ENCODE results near the gene OPCML.

Gene OPCML

GRCh38 chr11:132692891-132693290, 839.4 kb downstream of the OPCML start:
- no peaks in the 10 kb centered on the region for H3K27me3 ChIP-seq (ENCODE audit: insufficient read depth, low read length)
- no peaks in the 10 kb centered on the region for H4K20me1 ChIP-seq (ENCODE audit: insufficient read depth, low read length)
- no peak overlapping the region for H3K9ac ChIP-seq (ENCODE audit: low read length)
- H3K27ac ChIP-seq (ENCODE audit: low read depth, low read length, poor library complexity, severe bottlenecking): no peak overlapping the region
- no peaks in the 10 kb centered on the region for H3K9me3 ChIP-seq (ENCODE audit: low read length)
- H3F3A ChIP-seq (ENCODE audit: insufficient read depth, low read length): no peaks in the 10 kb centered on the region
- no peaks in the 10 kb centered on the region for H3K36me3 ChIP-seq (ENCODE audit: insufficient read depth, low read length)
- no peaks in the 10 kb centered on the region for H3K4me1 ChIP-seq (ENCODE audit: insufficient read depth, low read length, severe bottlenecking)
- TF ChIP-seq EZH2 (IDR thresholded peaks at IDR 0.05; ENCODE audit: borderline replicate concordance, low read length): no peak
- TF ChIP-seq, protein P1, sequence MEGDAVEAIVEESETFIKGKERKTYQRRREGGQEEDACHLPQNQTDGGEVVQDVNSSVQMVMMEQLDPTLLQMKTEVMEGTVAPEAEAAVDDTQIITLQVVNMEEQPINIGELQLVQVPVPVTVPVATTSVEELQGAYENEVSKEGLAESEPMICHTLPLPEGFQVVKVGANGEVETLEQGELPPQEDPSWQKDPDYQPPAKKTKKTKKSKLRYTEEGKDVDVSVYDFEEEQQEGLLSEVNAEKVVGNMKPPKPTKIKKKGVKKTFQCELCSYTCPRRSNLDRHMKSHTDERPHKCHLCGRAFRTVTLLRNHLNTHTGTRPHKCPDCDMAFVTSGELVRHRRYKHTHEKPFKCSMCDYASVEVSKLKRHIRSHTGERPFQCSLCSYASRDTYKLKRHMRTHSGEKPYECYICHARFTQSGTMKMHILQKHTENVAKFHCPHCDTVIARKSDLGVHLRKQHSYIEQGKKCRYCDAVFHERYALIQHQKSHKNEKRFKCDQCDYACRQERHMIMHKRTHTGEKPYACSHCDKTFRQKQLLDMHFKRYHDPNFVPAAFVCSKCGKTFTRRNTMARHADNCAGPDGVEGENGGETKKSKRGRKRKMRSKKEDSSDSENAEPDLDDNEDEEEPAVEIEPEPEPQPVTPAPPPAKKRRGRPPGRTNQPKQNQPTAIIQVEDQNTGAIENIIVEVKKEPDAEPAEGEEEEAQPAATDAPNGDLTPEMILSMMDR (IDR thresholded peaks at IDR 0.05; ENCODE audit: low read length): no peak
- H3K79me2 ChIP-seq (ENCODE audit: insufficient read depth, low read length): no peaks in the 10 kb centered on the region
- no peak overlapping the region for H3K4me2 ChIP-seq (ENCODE audit: low read length)
- H3K9me2 ChIP-seq (ENCODE audit: low read depth, low read length): no peaks in the 10 kb centered on the region
- no peak overlapping the region for H3K4me3 ChIP-seq (ENCODE audit: low read depth, low read length, poor library complexity, severe bottlenecking)
- H2AFZ ChIP-seq (ENCODE audit: low read length): no peak overlapping the region

GRCh38 chr11:132691848-132692550, 840.3 kb downstream of the OPCML start:
- Histone ChIP-seq H3K27ac (ENCODE audit: low read depth, low read length, poor library complexity, severe bottlenecking) (no peak overlapping the region), H3F3A (ENCODE audit: insufficient read depth, low read length) (no peaks in the 10 kb centered on the region), H3K4me2 (ENCODE audit: low read length) (no peak overlapping the region), H3K9me3 (ENCODE audit: low read length) (no peaks in the 10 kb centered on the region), H3K4me1 (ENCODE audit: insufficient read depth, low read length, severe bottlenecking) (no peaks in the 10 kb centered on the region), H3K9me2 (ENCODE audit: low read depth, low read length) (no peaks in the 10 kb centered on the region), H3K36me3 (ENCODE audit: insufficient read depth, low read length) (no peaks in the 10 kb centered on the region), H3K27me3 (ENCODE audit: insufficient read depth, low read length) (no peaks in the 10 kb centered on the region), H2AFZ (ENCODE audit: low read length) (no peak overlapping the region), H3K4me3 (ENCODE audit: low read depth, low read length, poor library complexity, severe bottlenecking) (no peak overlapping the region), H4K20me1 (ENCODE audit: insufficient read depth, low read length) (no peaks in the 10 kb centered on the region), H3K79me2 (ENCODE audit: insufficient read depth, low read length) (no peaks in the 10 kb centered on the region), H3K9ac (ENCODE audit: low read length) (no peak overlapping the region)
- TF ChIP-seq, protein P1 (IDR thresholded peaks at IDR 0.05; ENCODE audit: low read length): no peak
- TF ChIP-seq EZH2 (IDR thresholded peaks at IDR 0.05; ENCODE audit: borderline replicate concordance, low read length): no peak

- TF ChIP-seq, protein P1 (IDR thresholded peaks at IDR 0.05; ENCODE audit: low read length): no peak
- TF ChIP-seq EZH2 (IDR thresholded peaks at IDR 0.05; ENCODE audit: borderline replicate concordance, low read length): no peak
- Histone ChIP-seq H3K9me2 (ENCODE audit: low read depth, low read length) (no peaks in the 10 kb centered on the region), H3K4me2 (ENCODE audit: low read length) (no peak overlapping the region)
Observed at GRCh38 chr11:132686886-132687285, 845.4 kb downstream of the OPCML start.

More at GRCh38 chr11:132686886-132687285, 845.4 kb downstream of the OPCML start:
- H3K27me3 ChIP-seq (ENCODE audit: insufficient read depth, low read length): no peaks in the 10 kb centered on the region
- no peak overlapping the region for H3K27ac ChIP-seq (ENCODE audit: low read depth, low read length, poor library complexity, severe bottlenecking)
- no peaks in the 10 kb centered on the region for H3K4me1 ChIP-seq (ENCODE audit: insufficient read depth, low read length, severe bottlenecking)
- H3K79me2 ChIP-seq (ENCODE audit: insufficient read depth, low read length): no peaks in the 10 kb centered on the region
- no peaks in the 10 kb centered on the region for H4K20me1 ChIP-seq (ENCODE audit: insufficient read depth, low read length)
- no peaks in the 10 kb centered on the region for H3K9me3 ChIP-seq (ENCODE audit: low read length)
- no peaks in the 10 kb centered on the region for H3F3A ChIP-seq (ENCODE audit: insufficient read depth, low read length)
- no peak overlapping the region for H3K9ac ChIP-seq (ENCODE audit: low read length)
- H3K4me3 ChIP-seq (ENCODE audit: low read depth, low read length, poor library complexity, severe bottlenecking): no peak overlapping the region
- H2AFZ ChIP-seq (ENCODE audit: low read length): no peak overlapping the region
- no peaks in the 10 kb centered on the region for H3K36me3 ChIP-seq (ENCODE audit: insufficient read depth, low read length)

All from OCI-LY1 (cell line).